HEK293 (cell line): ENCODE results near the gene DUSP16.

ENCODE experiments used
- CTCF ChIP-seq: fragments of 450-650 bp; formaldehyde crosslinking; IDR thresholded peaks from 2 replicates; pipeline ENCODE4 v1.5.1; 2016; ENCODE audit warnings: missing biosample characterization, missing genetic modification characterization
- EGR2 ChIP-seq: fragments of 450-650 bp; formaldehyde crosslinking; IDR thresholded peaks from 2 replicates; pipeline ENCODE4 v1.5.1; 2016; ENCODE audit warnings: low read depth, missing biosample characterization, missing genetic modification characterization
- KLF16 ChIP-seq: fragments of 450-650 bp; formaldehyde crosslinking; IDR thresholded peaks from 2 replicates; pipeline ENCODE4 v1.5.1; 2017; ENCODE audit warnings: missing biosample characterization, missing genetic modification characterization
- MEIS1 ChIP-seq: sonication (generic); formaldehyde crosslinking; IDR thresholded peaks from 2 replicates; pipeline ENCODE4 v1.8.1; 2022; ENCODE audit warnings: missing genetic modification reagents, mild to moderate bottlenecking, borderline replicate concordance
- MYNN ChIP-seq: fragments of 450-650 bp; formaldehyde crosslinking; IDR thresholded peaks from 2 replicates; pipeline ENCODE4 v1.5.1; 2016; ENCODE audit warnings: missing biosample characterization, missing genetic modification characterization, borderline replicate concordance
- PBX3 ChIP-seq: sonication (generic); formaldehyde crosslinking; IDR thresholded peaks from 2 replicates; pipeline ENCODE4 v1.8.1; 2022; ENCODE audit warnings: mild to moderate bottlenecking, moderate library complexity, missing genetic modification reagents
- PRDM10 ChIP-seq: fragments of 450-650 bp; formaldehyde crosslinking; IDR thresholded peaks from 2 replicates; pipeline ENCODE4 v1.5.1; 2016; ENCODE audit warnings: missing biosample characterization, missing genetic modification characterization
- ZBTB10 ChIP-seq: fragments of 450-650 bp; formaldehyde crosslinking; IDR thresholded peaks from 2 replicates; pipeline ENCODE4 v1.5.1; 2016; ENCODE audit warnings: missing biosample characterization, missing genetic modification characterization
- ZFP3 ChIP-seq: fragments of 450-650 bp; formaldehyde crosslinking; IDR thresholded peaks from 2 replicates; pipeline ENCODE4 v1.5.1; 2016; ENCODE audit warnings: low read depth, missing biosample characterization, missing genetic modification characterization
- ZNF280D ChIP-seq: fragments of 450-650 bp; formaldehyde crosslinking; IDR thresholded peaks from 2 replicates; pipeline ENCODE4 v1.5.1; 2016; ENCODE audit warnings: missing biosample characterization, missing genetic modification characterization
- ZNF398 ChIP-seq: fragments of 450-650 bp; formaldehyde crosslinking; IDR thresholded peaks from 2 replicates; pipeline ENCODE4 v1.5.1; 2017; ENCODE audit warnings: missing biosample characterization, missing genetic modification characterization
- ZNF416 ChIP-seq: fragments of 450-650 bp; formaldehyde crosslinking; IDR thresholded peaks from 2 replicates; pipeline ENCODE4 v1.5.1; 2016; ENCODE audit warnings: missing biosample characterization, missing genetic modification characterization
- ZNF433 ChIP-seq: fragments of 450-650 bp; formaldehyde crosslinking; IDR thresholded peaks from 2 replicates; pipeline ENCODE4 v1.5.1; 2016; ENCODE audit warnings: missing biosample characterization, missing genetic modification characterization, low read depth
- ZNF792 ChIP-seq: fragments of 450-650 bp; formaldehyde crosslinking; IDR thresholded peaks from 2 replicates; pipeline ENCODE4 v1.5.1; 2016; ENCODE audit warnings: missing biosample characterization, missing genetic modification characterization

- no peak for TF ChIP-seq ZBTB10 (tag by site-specific recombination)
- no peak for TF ChIP-seq MEIS1 (CRISPR knock-in tag)
- no peak for TF ChIP-seq ZNF398 (tag by site-specific recombination)
- TF ChIP-seq CTCF = no peak
- TF ChIP-seq ZNF416 = no peak
- no peak for TF ChIP-seq ZNF280D
- TF ChIP-seq PRDM10 (tag by site-specific recombination) = no peak
- no peak for TF ChIP-seq KLF16
- no peak for TF ChIP-seq PBX3 (CRISPR knock-in tag)
- no peak for TF ChIP-seq ZNF433 (tag by site-specific recombination)
- TF ChIP-seq EGR2 (tag by site-specific recombination) = no peak
- TF ChIP-seq ZFP3 (tag by site-specific recombination) = no peak
- TF ChIP-seq ZNF792 (tag by site-specific recombination) = no peak
- TF ChIP-seq MYNN (tag by site-specific recombination) = no peak
Observed at GRCh38 chr12:12470751-12471306, 91.8 kb downstream of the DUSP16 start.
